Thyroid gland (tissue), 4 donors: ENCODE measurements around the gene ARHGEF1.

Source experiments
- POLR2A ChIP-seq, 2 donors: fragments of 450-650 bp; IDR thresholded peaks; one replicate each; pipeline ENCODE4 v1.6.1; 2017; ENCODE audit warnings: antibody characterized with exemption in 2 of 2, mild to moderate bottlenecking in 2 of 2, moderate library complexity in 1 of 2
- TF ChIP-seq, protein P1 (sequence below), 6 experiments: fragments of 200-600 bp in 3 of 6; fragments of 450-650 bp in 3 of 6; sonication (generic) in 3 of 6; IDR thresholded peaks; one replicate each; pipeline ENCODE4 v1.5.1; 2016 to 2019; ENCODE audit warnings: antibody characterized with exemption in 6 of 6, mild to moderate bottlenecking in 2 of 6, inconsistent platforms in 1 of 6, moderate library complexity in 1 of 6

DNA sequence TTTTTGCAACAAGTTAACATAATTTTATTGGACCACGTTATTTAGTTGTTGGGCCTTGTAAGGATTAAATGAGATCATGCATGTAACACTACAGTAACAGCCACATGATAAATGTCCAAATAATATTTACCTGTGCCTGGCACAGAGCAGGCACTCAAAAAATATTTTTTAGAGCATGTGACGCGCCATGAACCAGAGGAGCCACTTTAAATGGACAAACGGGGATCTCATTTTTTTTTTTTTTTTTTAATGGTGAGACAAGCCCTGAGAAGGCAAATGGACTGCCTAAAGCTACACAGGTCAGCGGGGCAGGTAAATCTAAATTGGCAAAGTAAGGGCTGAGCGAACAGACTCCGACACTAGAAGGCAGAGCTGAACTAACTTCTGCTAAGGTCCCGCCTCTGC is 23.8 kb upstream of the ARHGEF1 start:
- TF ChIP-seq POLR2A (IDR thresholded peaks at IDR 0.05), result no peak
- TF ChIP-seq, protein P1, sequence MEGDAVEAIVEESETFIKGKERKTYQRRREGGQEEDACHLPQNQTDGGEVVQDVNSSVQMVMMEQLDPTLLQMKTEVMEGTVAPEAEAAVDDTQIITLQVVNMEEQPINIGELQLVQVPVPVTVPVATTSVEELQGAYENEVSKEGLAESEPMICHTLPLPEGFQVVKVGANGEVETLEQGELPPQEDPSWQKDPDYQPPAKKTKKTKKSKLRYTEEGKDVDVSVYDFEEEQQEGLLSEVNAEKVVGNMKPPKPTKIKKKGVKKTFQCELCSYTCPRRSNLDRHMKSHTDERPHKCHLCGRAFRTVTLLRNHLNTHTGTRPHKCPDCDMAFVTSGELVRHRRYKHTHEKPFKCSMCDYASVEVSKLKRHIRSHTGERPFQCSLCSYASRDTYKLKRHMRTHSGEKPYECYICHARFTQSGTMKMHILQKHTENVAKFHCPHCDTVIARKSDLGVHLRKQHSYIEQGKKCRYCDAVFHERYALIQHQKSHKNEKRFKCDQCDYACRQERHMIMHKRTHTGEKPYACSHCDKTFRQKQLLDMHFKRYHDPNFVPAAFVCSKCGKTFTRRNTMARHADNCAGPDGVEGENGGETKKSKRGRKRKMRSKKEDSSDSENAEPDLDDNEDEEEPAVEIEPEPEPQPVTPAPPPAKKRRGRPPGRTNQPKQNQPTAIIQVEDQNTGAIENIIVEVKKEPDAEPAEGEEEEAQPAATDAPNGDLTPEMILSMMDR (IDR thresholded peaks at IDR 0.05), result no peak
